Stimulated activated CD8-positive, alpha-beta memory T cell treated with anti-CD3 and anti-CD28 coated beads, Interleukin-7, amount 100 ng/mL, for 1 hour (primary cell): Measurements from ENCODE around the gene BLNK.
"Not testable (repeated sequence)": the region's sequence is repeated elsewhere in the genome, so short reads cannot be mapped to it uniquely, and the experiment has no call there.

Source experiments
- DNase-seq, 2 donors: peaks; one replicate each; pipeline ENCODE4 v3.0.0-alpha.2; 2020; ENCODE audit warnings: low read depth in 2 of 2

Gene BLNK

GRCh38 chr10:96225119-96225518 is 46.2 kb downstream of the BLNK start:
- DNase-seq = no peak

- DNase-seq = no peak
Observed at GRCh38 chr10:96222908-96223307, 48.5 kb downstream of the BLNK start.

- DNase-seq = no peak
Observed at GRCh38 chr10:96222441-96222840, 48.9 kb downstream of the BLNK start.

- DNase-seq = no peak
Observed at GRCh38 chr10:96218826-96219225, 52.5 kb downstream of the BLNK start.

- DNase-seq = no peak
Observed at GRCh38 chr10:96217711-96218110, 53.7 kb downstream of the BLNK start.

GRCh38 chr10:96216775-96217174 is 54.6 kb downstream of the BLNK start:
- no peak for DNase-seq

GRCh38 chr10:96212911-96213310 is 58.5 kb downstream of the BLNK start:
- DNase-seq = no peak

- DNase-seq = no peak
Observed at GRCh38 chr10:96211764-96212163, 59.6 kb downstream of the BLNK start.

GRCh38 chr10:96208946-96209345 is 62.4 kb downstream of the BLNK start:
- DNase-seq = no peak

- DNase-seq = no peak
Observed at GRCh38 chr10:96208271-96208670, 63.1 kb downstream of the BLNK start.

GRCh38 chr10:96205580-96205979 is 65.8 kb downstream of the BLNK start:
- DNase-seq = no peak

GRCh38 chr10:96201525-96201924 is 69.8 kb downstream of the BLNK start:
- DNase-seq = no peak

- DNase-seq = not testable (repeated sequence)
Observed at GRCh38 chr10:96189505-96189904, 81.9 kb downstream of the BLNK start.

- DNase-seq = no peak
Observed at GRCh38 chr10:96188916-96189315, 82.5 kb downstream of the BLNK start.

GRCh38 chr10:96188421-96188820 is 82.9 kb downstream of the BLNK start:
- no peak for DNase-seq

GRCh38 chr10:96176985-96177384 is 94.4 kb downstream of the BLNK start:
- no peak for DNase-seq

GRCh38 chr10:96172666-96173065 is 98.7 kb downstream of the BLNK start:
- no peak for DNase-seq

- DNase-seq = no peak
Observed at GRCh38 chr10:96170230-96170629, 101.1 kb downstream of the BLNK start.

GRCh38 chr10:96168546-96168945 is 102.8 kb downstream of the BLNK start:
- no peak for DNase-seq

GRCh38 chr10:96165726-96166125 is 105.6 kb downstream of the BLNK start:
- no peak for DNase-seq

GRCh38 chr10:96153070-96153469 is 118.3 kb downstream of the BLNK start:
- no peak for DNase-seq

GRCh38 chr10:96152437-96152836 is 118.9 kb downstream of the BLNK start:
- no peak for DNase-seq
